ENCODE results near the gene RCE1. TPM values are rescaled to one million over a fixed set of nuclear protein-coding genes. Genes with fewer than 3 reads are reported as not detected.
A peak's percentile ranks its signal among the peaks of the same experiment; 100 is the strongest.

RCE1 gene
- total RNA-seq, 2 experiments from 2014 or later: 60.1 to 63.0 TPM

DNA sequence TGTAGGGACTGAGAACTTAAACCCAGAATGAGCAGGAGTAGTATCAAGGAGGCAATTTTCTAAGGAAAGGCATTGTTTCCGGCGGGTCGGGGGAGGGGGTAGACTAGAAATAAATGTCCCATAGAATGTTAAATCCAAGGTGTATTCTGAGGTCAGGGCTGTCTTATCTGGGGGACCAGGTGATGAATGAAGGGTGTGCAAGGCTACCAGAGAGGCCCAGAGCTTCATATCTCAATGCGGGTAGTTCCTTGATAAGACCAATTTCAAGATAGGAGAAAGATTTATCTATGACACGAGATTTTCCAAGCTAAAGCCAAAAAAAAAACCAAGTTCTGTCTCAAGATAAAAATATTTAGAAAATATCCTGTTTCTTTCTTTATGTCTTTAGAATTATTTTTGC lies 8.3 kb upstream of the RCE1 start:
- Mint-ChIP-seq H3K4me3 (no peak overlapping the region), H3K36me3 (ENCODE audit: low read depth) (peaks cover 10% of the 10 kb centered on the region), H3K4me1 (ENCODE audit: low read depth) (peaks cover 15% of the 10 kb centered on the region), H3K9me3 (no peaks in the 10 kb centered on the region), H3K27me3 (no peaks in the 10 kb centered on the region), H3K27ac (no peak overlapping the region)
- no peaks in the 10 kb centered on the region for H3K27me3 ChIP-seq (ENCODE audit: control insufficient read depth in 1 of 2, insufficient read depth in 2 of 2, low read length in 2 of 2)
- no peak for DNase-seq
- peaks cover 22% of the 10 kb centered on the region for H3K36me3 ChIP-seq (ENCODE audit: insufficient read depth, low read length)
- H3K9me3 ChIP-seq (ENCODE audit: control insufficient read depth in 1 of 2, insufficient read depth in 1 of 2, low read length in 2 of 2): no peaks in the 10 kb centered on the region
- POLR2A ChIA-PET: interaction anchor here (0.7 to 2.8 kb wide), 2 partner anchors 8 to 35 kb away, joined by 3 to 12 read pairs; partner anchors contain the start of gene RCE1
- intact Hi-C loops (cut with DNase I, micrococcal nuclease): loop anchor here (1.0 to 5.0 kb wide), 3 partner anchors 141 to 427 kb away; no protein-coding TSS in a partner anchor
- CTCF ChIA-PET: interaction anchor here (0.7 to 2.1 kb wide), 11 partner anchors 8 to 427 kb away, joined by 3 to 8 read pairs (median 4); partner anchors contain the start of genes CCDC87, CCS, MRPL11 and RBM4B
- no peak for ATAC-seq (ENCODE audit: poor library complexity)
- no peak overlapping the region for H3K4me3 ChIP-seq (ENCODE audit: low read length)
- TF ChIP-seq, protein P1, sequence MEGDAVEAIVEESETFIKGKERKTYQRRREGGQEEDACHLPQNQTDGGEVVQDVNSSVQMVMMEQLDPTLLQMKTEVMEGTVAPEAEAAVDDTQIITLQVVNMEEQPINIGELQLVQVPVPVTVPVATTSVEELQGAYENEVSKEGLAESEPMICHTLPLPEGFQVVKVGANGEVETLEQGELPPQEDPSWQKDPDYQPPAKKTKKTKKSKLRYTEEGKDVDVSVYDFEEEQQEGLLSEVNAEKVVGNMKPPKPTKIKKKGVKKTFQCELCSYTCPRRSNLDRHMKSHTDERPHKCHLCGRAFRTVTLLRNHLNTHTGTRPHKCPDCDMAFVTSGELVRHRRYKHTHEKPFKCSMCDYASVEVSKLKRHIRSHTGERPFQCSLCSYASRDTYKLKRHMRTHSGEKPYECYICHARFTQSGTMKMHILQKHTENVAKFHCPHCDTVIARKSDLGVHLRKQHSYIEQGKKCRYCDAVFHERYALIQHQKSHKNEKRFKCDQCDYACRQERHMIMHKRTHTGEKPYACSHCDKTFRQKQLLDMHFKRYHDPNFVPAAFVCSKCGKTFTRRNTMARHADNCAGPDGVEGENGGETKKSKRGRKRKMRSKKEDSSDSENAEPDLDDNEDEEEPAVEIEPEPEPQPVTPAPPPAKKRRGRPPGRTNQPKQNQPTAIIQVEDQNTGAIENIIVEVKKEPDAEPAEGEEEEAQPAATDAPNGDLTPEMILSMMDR (IDR thresholded peaks at IDR 0.05): no peak
- H3K4me1 ChIP-seq (ENCODE audit: insufficient read depth, low read length): peaks cover 7% of the 10 kb centered on the region
- H3K27ac ChIP-seq (ENCODE audit: low read depth in 1 of 2, low read length in 2 of 2): no peak overlapping the region

DNA sequence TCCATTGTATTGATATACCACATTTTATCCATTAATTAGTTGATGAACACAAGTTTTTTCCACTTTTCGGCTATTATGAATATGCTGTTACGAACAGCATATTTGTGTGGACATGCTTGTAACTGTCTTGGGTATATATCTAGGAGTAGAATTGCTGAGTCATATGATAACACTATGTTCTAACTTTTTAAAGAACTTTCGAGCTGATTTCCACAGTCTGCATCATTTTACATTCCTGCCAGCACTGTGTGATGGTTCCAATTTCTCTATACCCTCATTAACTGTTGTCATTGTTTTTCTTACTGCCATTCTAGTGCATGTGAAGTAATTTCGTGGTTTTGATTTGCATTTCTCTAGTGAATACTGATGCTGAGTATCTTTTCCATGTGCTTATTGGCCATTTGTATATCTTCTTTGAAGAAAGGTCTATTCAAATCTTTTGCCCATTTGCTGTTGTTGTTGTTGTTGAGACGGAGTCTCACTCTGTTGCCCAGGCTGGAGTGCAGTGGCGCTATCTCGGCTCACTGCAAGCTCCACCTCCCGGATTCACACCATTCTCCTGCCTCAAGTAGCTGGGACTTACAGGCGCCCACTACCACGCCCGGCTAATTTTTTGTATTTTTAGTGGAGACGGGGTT lies 7.4 kb upstream of the RCE1 start:
- Histone ChIP-seq H3K4me1 (ENCODE audit: insufficient read depth, low read length) (peaks cover 17% of the 10 kb centered on the region), H3K27ac (ENCODE audit: low read depth in 1 of 2, low read length in 2 of 2) (no peak overlapping the region), H3K4me3 (ENCODE audit: low read length) (no peak overlapping the region), H3K27me3 (ENCODE audit: control insufficient read depth in 1 of 2, insufficient read depth in 2 of 2, low read length in 2 of 2) (no peaks in the 10 kb centered on the region), H3K9me3 (ENCODE audit: control insufficient read depth in 1 of 2, insufficient read depth in 1 of 2, low read length in 2 of 2) (no peaks in the 10 kb centered on the region), H3K36me3 (ENCODE audit: insufficient read depth, low read length) (peaks cover 22% of the 10 kb centered on the region)
- Mint-ChIP-seq H3K4me3 (no peak overlapping the region), H3K9me3 (no peaks in the 10 kb centered on the region), H3K36me3 (ENCODE audit: low read depth) (peaks cover 19% of the 10 kb centered on the region), H3K27me3 (no peaks in the 10 kb centered on the region), H3K27ac (peak overlapping the region; percentile 19), H3K4me1 (ENCODE audit: low read depth) (peaks cover 24% of the 10 kb centered on the region)
- DNase-seq: no peak
- ATAC-seq (ENCODE audit: poor library complexity): no peak
- TF ChIP-seq, protein P1 (IDR thresholded peaks at IDR 0.05): no peak
- intact Hi-C loops (cut with DNase I, micrococcal nuclease): no loop called here
- CTCF ChIA-PET: no interaction called here
- POLR2A ChIA-PET: no interaction called here

DNA sequence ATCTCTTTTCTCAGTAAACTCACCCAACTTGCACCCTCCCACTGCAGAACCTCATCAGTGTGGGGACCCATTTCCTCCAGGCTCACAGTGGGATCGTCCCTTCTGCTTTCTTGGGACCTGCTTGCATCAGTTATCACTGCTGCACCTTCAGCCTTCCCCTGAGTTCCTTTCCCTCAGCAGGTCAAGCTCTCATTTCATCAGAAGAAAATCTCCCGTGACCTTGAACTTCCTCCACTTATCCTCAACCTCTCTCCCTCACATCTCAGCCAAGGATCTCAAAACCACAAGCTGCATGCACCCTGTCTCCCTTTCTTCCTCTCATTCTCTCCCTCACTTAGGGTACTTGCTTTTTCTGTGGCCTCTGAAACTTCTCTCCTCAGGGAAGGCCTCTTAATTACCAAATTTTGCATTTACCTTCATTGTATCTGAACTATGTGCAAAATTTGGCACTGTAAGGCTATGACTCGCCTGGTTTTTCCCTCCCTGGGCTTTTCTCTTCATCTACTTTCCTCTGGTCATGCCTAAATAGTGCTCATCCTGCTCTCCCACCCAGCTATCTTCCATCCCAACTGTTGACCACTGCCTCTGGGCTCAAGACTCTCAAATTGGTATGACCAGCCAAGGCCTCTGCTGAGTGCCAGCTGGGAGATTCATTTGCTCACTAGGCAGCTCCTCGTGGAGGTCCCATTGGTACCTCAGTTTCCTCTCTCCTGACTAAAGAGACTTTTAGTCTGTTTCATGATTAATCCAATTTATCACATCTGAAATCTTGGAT lies 2.7 kb upstream of the RCE1 start:
- Mint-ChIP-seq H3K27ac (peak overlapping the region; percentile 96), H3K36me3 (ENCODE audit: low read depth) (peaks cover 40% of the 10 kb centered on the region), H3K27me3 (no peaks in the 10 kb centered on the region), H3K9me3 (no peaks in the 10 kb centered on the region), H3K4me1 (ENCODE audit: low read depth) (peaks cover 52% of the 10 kb centered on the region), H3K4me3 (peak overlapping the region; percentile 30)
- TF ChIP-seq, protein P1 (IDR thresholded peaks at IDR 0.05): no peak
- DNase-seq (peak in 1 of 14 experiments; percentile 12), ATAC-seq (ENCODE audit: poor library complexity) (no peak)
- peak overlapping the region; percentile 0 to 47 for H3K27ac ChIP-seq (ENCODE audit: low read depth in 1 of 2, low read length in 2 of 2)
- H3K36me3 ChIP-seq (ENCODE audit: insufficient read depth, low read length): peaks cover 26% of the 10 kb centered on the region
- H3K4me1 ChIP-seq (ENCODE audit: insufficient read depth, low read length): peaks cover 49% of the 10 kb centered on the region
- CTCF ChIA-PET: no interaction called here
- POLR2A ChIA-PET: interaction anchor here (0.8 kb wide), 1 partner anchor 209 kb away, joined by 4 read pairs; no protein-coding TSS in a partner anchor
- H3K9me3 ChIP-seq (ENCODE audit: control insufficient read depth in 1 of 2, insufficient read depth in 1 of 2, low read length in 2 of 2): no peaks in the 10 kb centered on the region
- intact Hi-C loops (cut with DNase I, micrococcal nuclease): loop anchor here in 1 of 2 experiments (5.0 kb wide), 1 partner anchor 117 kb away; the partner anchor contains the start of gene PC
- H3K27me3 ChIP-seq (ENCODE audit: control insufficient read depth in 1 of 2, insufficient read depth in 2 of 2, low read length in 2 of 2): no peaks in the 10 kb centered on the region
- H3K4me3 ChIP-seq (ENCODE audit: low read length): no peak overlapping the region

Measured in CD4-positive, alpha-beta T cell (primary cell).